ENCODE measurements around the gene WNT7A.

- TF ChIP-seq HNF4G (IDR thresholded peaks at IDR 0.05) (no peak), MAX (IDR thresholded peaks at IDR 0.05) (no peak), CTCF (IDR thresholded peaks at IDR 0.05; ENCODE audit: low read depth, low read length, missing input control) (no peak), RAD21 (IDR thresholded peaks at IDR 0.05) (no peak), GABPA (IDR thresholded peaks at IDR 0.05 in 1 of 2, conservative IDR thresholded peaks at IDR 0.05 in 1 of 2) (no peak), HNF4A (conservative IDR thresholded peaks at IDR 0.05) (no peak), REST (IDR thresholded peaks at IDR 0.05) (no peak), TAF1 (conservative IDR thresholded peaks at IDR 0.05) (no peak), ZBTB33 (IDR thresholded peaks at IDR 0.05) (no peak)
Observed at GRCh38 chr3:13780432-13781176, 99.3 kb downstream of the WNT7A start.

Measured in liver (tissue), 3 donors.